Osteoblast (primary cell): ENCODE results near the gene WDR46. TPM values are rescaled to one million over a fixed set of nuclear protein-coding genes. Genes with fewer than 3 reads are reported as not detected.
"Not testable (repeated sequence)": the region's sequence is repeated elsewhere in the genome, so short reads cannot be mapped to it uniquely, and the experiment has no call there.

Source experiments
- DNase-seq: peaks from one replicate; pipeline ENCODE4 v3.0.0; 2011; ENCODE audit warnings: low spot score, mixed read lengths; ENCODE audit not compliant: insufficient read length; ENCODE audit errors: missing footprints
- H2AFZ ChIP-seq: 2 replicates; pipeline ENCODE4 v1.6.0; 2011; ENCODE audit warnings: mild to moderate bottlenecking, low read length
- H3K27ac ChIP-seq: 2 replicates; pipeline ENCODE4 v1.5.1; 2011; ENCODE audit warnings: mild to moderate bottlenecking, low read depth, low read length, moderate library complexity
- H3K27me3 ChIP-seq: 2 replicates; pipeline ENCODE4 v1.6.0; 2012; ENCODE audit warnings: mild to moderate bottlenecking, control low read depth, inconsistent platforms, low read length, moderate library complexity; ENCODE audit not compliant: insufficient read depth
- H3K36me3 ChIP-seq: 2 replicates; pipeline ENCODE4 v1.5.1; 2011; ENCODE audit warnings: mild to moderate bottlenecking, low read length, control low read depth, moderate library complexity; ENCODE audit not compliant: insufficient read depth
- H3K4me1 ChIP-seq: 2 replicates; pipeline ENCODE4 v1.5.1; 2011; ENCODE audit warnings: mild to moderate bottlenecking, low read length, control low read depth, moderate library complexity; ENCODE audit not compliant: insufficient read depth
- H3K4me2 ChIP-seq: 2 replicates; pipeline ENCODE4 v1.6.0; 2011; ENCODE audit warnings: mild to moderate bottlenecking, low read length; ENCODE audit not compliant: insufficient read depth
- H3K4me3 ChIP-seq: fragments of 200-600 bp; sonication (generic); 3 replicates; pipeline ENCODE4 v1.5.1; 2012; ENCODE audit warnings: mild to moderate bottlenecking, low read length, inconsistent platforms; ENCODE audit not compliant: insufficient read depth
- H3K79me2 ChIP-seq: 2 replicates; pipeline ENCODE4 v1.6.0; 2012; ENCODE audit warnings: mild to moderate bottlenecking, low read length, control low read depth, inconsistent platforms; ENCODE audit not compliant: insufficient read depth
- H3K9me3 ChIP-seq: 2 replicates; pipeline ENCODE4 v1.5.1; 2011; ENCODE audit warnings: low read depth, low read length, control low read depth
- H4K20me1 ChIP-seq: 2 replicates; pipeline ENCODE4 v1.6.0; 2012; ENCODE audit warnings: mild to moderate bottlenecking, low read length, control low read depth; ENCODE audit not compliant: insufficient read depth
- total RNA-seq: library from RNA; depleted of rRNA; stranded (reverse); fragments of >200 nt; gene quantifications from 2 replicates; pipeline ENCODE4 v1.2.3, GENCODE V29; 2012
- TF ChIP-seq, protein P1 (sequence below): IDR thresholded peaks from 2 replicates; pipeline ENCODE4 v1.5.1; 2011; ENCODE audit warnings: mild to moderate bottlenecking, low read depth, low read length, moderate library complexity; ENCODE audit errors: extremely low read depth

WDR46 gene
- total RNA-seq, 1 donor: 86.9 TPM

DNA sequence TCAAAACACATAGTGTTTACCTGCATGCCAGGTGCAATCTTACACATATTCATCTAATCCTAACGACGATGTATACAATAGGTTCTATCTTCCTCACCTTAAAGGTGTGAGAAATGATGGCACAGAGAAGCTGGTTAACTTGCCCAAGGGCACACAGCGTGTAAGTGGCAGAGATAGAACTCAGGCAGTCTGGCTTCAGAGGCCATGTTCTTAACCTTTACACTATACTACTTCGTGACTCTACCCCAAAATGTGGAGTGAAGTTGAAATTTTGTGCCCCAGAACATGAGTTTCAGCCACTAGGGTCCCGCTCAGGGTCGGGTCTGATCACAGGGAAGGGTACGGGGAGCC, 17.9 kb downstream of the WDR46 start:
- H3K36me3 ChIP-seq: peaks cover 71% of the 10 kb centered on the region
- peak overlapping the region; percentile 95 for H3K27ac ChIP-seq
- H4K20me1 ChIP-seq: peaks cover 42% of the 10 kb centered on the region

DNA sequence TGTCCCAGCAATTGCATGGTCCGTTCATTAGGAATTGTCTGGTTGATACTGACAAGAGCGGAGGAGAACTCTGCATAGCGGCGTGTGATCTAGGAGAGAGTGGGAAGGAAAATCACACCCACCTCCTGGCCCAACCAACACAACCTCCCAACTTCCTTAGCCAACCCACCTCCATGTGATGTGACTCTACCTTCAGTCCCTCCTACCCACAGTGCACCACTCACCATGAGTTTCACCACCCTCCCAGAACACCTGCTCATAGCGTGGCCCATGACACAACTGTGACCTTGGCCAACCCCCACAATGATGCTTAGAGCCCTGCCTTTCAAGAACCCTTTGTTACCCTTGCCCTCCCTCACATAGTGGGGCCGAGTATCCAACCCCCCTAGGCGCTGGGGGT, 25.0 kb downstream of the WDR46 start:
- Histone ChIP-seq H3K27ac (no peak overlapping the region), H3K79me2 (no peaks in the 10 kb centered on the region), H3K4me3 (no peak overlapping the region), H2AFZ (no peak overlapping the region), H3K4me2 (no peak overlapping the region), H3K4me1 (peaks cover 15% of the 10 kb centered on the region), H4K20me1 (no peaks in the 10 kb centered on the region), H3K27me3 (no peaks in the 10 kb centered on the region), H3K9me3 (no peaks in the 10 kb centered on the region), H3K36me3 (peaks cover 58% of the 10 kb centered on the region)
- TF ChIP-seq, protein P1, sequence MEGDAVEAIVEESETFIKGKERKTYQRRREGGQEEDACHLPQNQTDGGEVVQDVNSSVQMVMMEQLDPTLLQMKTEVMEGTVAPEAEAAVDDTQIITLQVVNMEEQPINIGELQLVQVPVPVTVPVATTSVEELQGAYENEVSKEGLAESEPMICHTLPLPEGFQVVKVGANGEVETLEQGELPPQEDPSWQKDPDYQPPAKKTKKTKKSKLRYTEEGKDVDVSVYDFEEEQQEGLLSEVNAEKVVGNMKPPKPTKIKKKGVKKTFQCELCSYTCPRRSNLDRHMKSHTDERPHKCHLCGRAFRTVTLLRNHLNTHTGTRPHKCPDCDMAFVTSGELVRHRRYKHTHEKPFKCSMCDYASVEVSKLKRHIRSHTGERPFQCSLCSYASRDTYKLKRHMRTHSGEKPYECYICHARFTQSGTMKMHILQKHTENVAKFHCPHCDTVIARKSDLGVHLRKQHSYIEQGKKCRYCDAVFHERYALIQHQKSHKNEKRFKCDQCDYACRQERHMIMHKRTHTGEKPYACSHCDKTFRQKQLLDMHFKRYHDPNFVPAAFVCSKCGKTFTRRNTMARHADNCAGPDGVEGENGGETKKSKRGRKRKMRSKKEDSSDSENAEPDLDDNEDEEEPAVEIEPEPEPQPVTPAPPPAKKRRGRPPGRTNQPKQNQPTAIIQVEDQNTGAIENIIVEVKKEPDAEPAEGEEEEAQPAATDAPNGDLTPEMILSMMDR: no peak
- no peak for DNase-seq

More for the DNA sequence above, 17.9 kb downstream of the WDR46 start:
- Histone ChIP-seq H3K4me1 (peaks cover 40% of the 10 kb centered on the region), H3K27me3 (no peaks in the 10 kb centered on the region), H2AFZ (peak overlapping the region; percentile 100), H3K4me2 (peak overlapping the region; percentile 99), H3K9me3 (no peaks in the 10 kb centered on the region), H3K79me2 (peaks cover 58% of the 10 kb centered on the region), H3K4me3 (peak overlapping the region; percentile 89)
- DNase-seq: no peak
- TF ChIP-seq, protein P1: no peak

DNA sequence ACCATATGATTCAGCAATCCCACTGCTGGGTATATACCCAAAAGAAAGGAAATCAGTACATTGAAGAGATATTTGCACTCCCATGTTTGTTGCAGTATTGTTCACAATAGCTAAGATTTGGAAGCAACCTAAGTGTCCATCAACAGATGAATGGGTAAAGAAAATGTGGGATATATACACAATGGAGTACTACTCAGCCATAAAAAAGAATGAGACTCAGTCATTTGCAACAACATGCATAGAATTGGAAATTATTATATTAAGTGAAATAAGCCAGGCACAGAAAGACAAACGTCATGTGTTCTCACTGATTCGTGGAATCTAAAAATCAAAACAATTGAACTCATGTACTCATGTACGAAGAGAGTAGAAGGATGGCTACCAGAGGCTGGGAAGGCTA, 26.5 kb downstream of the WDR46 start:
- not testable (repeated sequence) for H3K27ac ChIP-seq, H2AFZ ChIP-seq, H3K9me3 ChIP-seq, H4K20me1 ChIP-seq, DNase-seq, H3K4me2 ChIP-seq, H3K79me2 ChIP-seq, H3K27me3 ChIP-seq, H3K4me3 ChIP-seq
- Histone ChIP-seq H3K4me1 (peaks cover 15% of the 10 kb centered on the region), H3K36me3 (peaks cover 47% of the 10 kb centered on the region)

DNA sequence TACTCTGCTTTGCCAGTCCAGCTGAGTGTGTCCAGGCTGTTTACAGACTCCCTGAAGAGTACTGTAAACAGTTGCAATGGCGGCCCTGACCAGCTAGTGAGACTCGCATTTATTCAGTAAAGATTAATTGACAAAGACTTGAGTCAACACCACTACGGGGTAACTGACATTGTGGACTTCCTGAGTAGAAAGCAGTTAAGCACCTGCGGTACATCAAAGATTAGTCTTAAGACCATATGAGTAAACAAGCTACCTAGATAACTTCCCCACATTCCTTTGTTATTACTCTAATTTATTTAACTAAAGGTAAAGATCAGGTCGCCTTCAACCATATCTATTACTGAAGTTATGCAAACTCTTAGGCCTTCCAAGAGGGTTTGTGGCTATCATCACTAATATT, 30.0 kb downstream of the WDR46 start:
- Histone ChIP-seq H3K9me3 (no peaks in the 10 kb centered on the region), H3K36me3 (peaks cover 27% of the 10 kb centered on the region), H2AFZ (no peak overlapping the region), H4K20me1 (no peaks in the 10 kb centered on the region), H3K4me3 (no peak overlapping the region), H3K27ac (no peak overlapping the region), H3K79me2 (no peaks in the 10 kb centered on the region), H3K4me2 (no peak overlapping the region), H3K4me1 (peaks cover 15% of the 10 kb centered on the region), H3K27me3 (no peaks in the 10 kb centered on the region)
- DNase-seq: no peak
- TF ChIP-seq, protein P1: no peak
